ENCODE results near the gene PRKCE.

Gene PRKCE

GRCh38 chr2:46101557-46102220, 450.2 kb downstream of the PRKCE start:
- no peak for DNase-seq

GRCh38 chr2:46106690-46107089, 455.2 kb downstream of the PRKCE start:
- DNase-seq, result no peak

- DNase-seq, result no peak
These were observed 463.5 kb downstream of the PRKCE start for GRCh38 chr2:46114996-46115395.

- DNase-seq, result no peak
These were observed 464.7 kb downstream of the PRKCE start for GRCh38 chr2:46116150-46116549.

GRCh38 chr2:46116553-46116991, 465.1 kb downstream of the PRKCE start:
- DNase-seq, result no peak

- DNase-seq, result no peak
These were observed 465.9 kb downstream of the PRKCE start for GRCh38 chr2:46117379-46117778.

- no peak for DNase-seq
These were observed 466.5 kb downstream of the PRKCE start for GRCh38 chr2:46117994-46118393.

GRCh38 chr2:46118656-46119371, 467.3 kb downstream of the PRKCE start:
- DNase-seq, result no peak

- DNase-seq, result no peak
These were observed 468.0 kb downstream of the PRKCE start for GRCh38 chr2:46119453-46119852.

- no peak for DNase-seq
These were observed 469.5 kb downstream of the PRKCE start for GRCh38 chr2:46120792-46121555.

GRCh38 chr2:46122318-46122976, 471.0 kb downstream of the PRKCE start:
- DNase-seq, result no peak

GRCh38 chr2:46123013-46123412, 471.5 kb downstream of the PRKCE start:
- no peak for DNase-seq

- DNase-seq, result no peak
These were observed 474.3 kb downstream of the PRKCE start for GRCh38 chr2:46125798-46126197.

- DNase-seq, result no peak
These were observed 475.1 kb downstream of the PRKCE start for GRCh38 chr2:46126571-46126970.

- DNase-seq, result no peak
These were observed 475.7 kb downstream of the PRKCE start for GRCh38 chr2:46127176-46127575.

- no peak for DNase-seq
These were observed 479.0 kb downstream of the PRKCE start for GRCh38 chr2:46130511-46130910.

- DNase-seq, result no peak
These were observed 481.5 kb downstream of the PRKCE start for GRCh38 chr2:46132996-46133395.

- no peak for DNase-seq
These were observed 483.2 kb downstream of the PRKCE start for GRCh38 chr2:46134531-46135227.

- DNase-seq, result no peak
These were observed 483.9 kb downstream of the PRKCE start for GRCh38 chr2:46135228-46135855.

GRCh38 chr2:46135958-46136357, 484.5 kb downstream of the PRKCE start:
- DNase-seq, result no peak

- no peak for DNase-seq
These were observed 485.0 kb downstream of the PRKCE start for GRCh38 chr2:46136481-46136880.

GRCh38 chr2:46136953-46137352, 485.5 kb downstream of the PRKCE start:
- DNase-seq, result no peak
